Tibial artery (tissue), 4 donors: ENCODE measurements around the gene DOCK1.
A peak's percentile ranks its signal among the peaks of the same experiment; 100 is the strongest.

Experiments
- DNase-seq, 2 donors: peaks; one replicate each; pipeline ENCODE4 v3.0.0-alpha.2; 2019
- H3K27ac ChIP-seq, 2 donors: fragments of 200-600 bp; sonication (generic) in 1 of 2; 1 replicate in 1 of 2; 2 replicates in 1 of 2; pipeline ENCODE4 v1.5.1; 2018 to 2019; ENCODE audit warnings: mild to moderate bottlenecking in 1 of 2
- H3K27me3 ChIP-seq, 2 donors: fragments of 200-600 bp; sonication (generic) in 1 of 2; one replicate each; pipeline versions ENCODE4 v1.5.1 to v1.6.0; 2016 to 2019
- H3K36me3 ChIP-seq, 3 donors: fragments of 200-600 bp; sonication (generic) in 2 of 3; one replicate each; pipeline ENCODE4 v1.5.1; 2016 to 2019; ENCODE audit warnings: mild to moderate bottlenecking in 2 of 3
- H3K4me1 ChIP-seq, 4 donors: fragments of 200-600 bp; sonication (generic) in 2 of 4; 1 replicate in 3 of 4; 2 replicates in 1 of 4; pipeline ENCODE4 v1.5.1; 2016 to 2019
- H3K4me3 ChIP-seq, 2 donors: fragments of 200-600 bp; sonication (generic) in 1 of 2; 1 replicate in 1 of 2; 2 replicates in 1 of 2; pipeline ENCODE4 v1.5.1; 2018 to 2019; ENCODE audit warnings: mild to moderate bottlenecking in 2 of 2
- H3K9me3 ChIP-seq, 3 donors: fragments of 200-600 bp; sonication (generic) in 1 of 3; one replicate each; pipeline ENCODE4 v1.5.1; 2016 to 2019
- intact Hi-C: fragments of 100-400 bp; cut with DNase I; formaldehyde crosslinking; loops from one replicate; pipeline ENCODE4 v1.15.0; 2023; ENCODE audit warnings: low total_unique reads
- TF ChIP-seq, protein P1 (sequence below), 2 experiments: fragments of 200-600 bp in 1 of 2; fragments of 450-650 bp in 1 of 2; IDR thresholded peaks; one replicate each; pipeline ENCODE4 v1.5.1; 2017 to 2019; ENCODE audit warnings: antibody characterized with exemption in 2 of 2, mild to moderate bottlenecking in 1 of 2, moderate library complexity in 1 of 2

The DOCK1 gene

DNA sequence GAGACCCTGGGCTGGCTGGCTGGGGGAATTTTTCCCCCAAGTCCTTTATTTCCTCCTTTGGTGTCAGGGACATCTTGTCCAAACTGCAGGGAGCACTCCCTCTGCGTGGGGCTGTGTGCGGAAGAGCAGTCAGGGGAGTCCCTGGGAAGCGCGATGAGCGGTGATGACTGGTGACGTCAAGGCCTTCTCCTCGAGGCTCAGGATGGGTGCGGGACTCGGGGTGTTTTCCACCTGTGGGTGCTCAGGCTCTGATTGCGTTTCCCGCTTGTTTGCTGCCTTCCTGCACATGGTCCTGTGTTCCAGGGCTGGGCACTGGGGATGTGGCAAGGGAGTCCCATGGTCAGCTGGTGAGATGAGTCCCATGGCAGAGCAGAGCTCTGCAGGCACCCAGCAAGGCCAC lies 101.2 kb downstream of the DOCK1 start:
- Histone ChIP-seq H3K4me1 (no peaks in the 10 kb centered on the region), H3K4me3 (no peak overlapping the region), H3K27me3 (no peaks in the 10 kb centered on the region), H3K27ac (no peak overlapping the region), H3K9me3 (no peaks in the 10 kb centered on the region), H3K36me3 (peaks cover 21 to 68% (median 53%) of the 10 kb centered on the region in 3 donors)
- intact Hi-C loops, result no loop called here
- TF ChIP-seq, protein P1, sequence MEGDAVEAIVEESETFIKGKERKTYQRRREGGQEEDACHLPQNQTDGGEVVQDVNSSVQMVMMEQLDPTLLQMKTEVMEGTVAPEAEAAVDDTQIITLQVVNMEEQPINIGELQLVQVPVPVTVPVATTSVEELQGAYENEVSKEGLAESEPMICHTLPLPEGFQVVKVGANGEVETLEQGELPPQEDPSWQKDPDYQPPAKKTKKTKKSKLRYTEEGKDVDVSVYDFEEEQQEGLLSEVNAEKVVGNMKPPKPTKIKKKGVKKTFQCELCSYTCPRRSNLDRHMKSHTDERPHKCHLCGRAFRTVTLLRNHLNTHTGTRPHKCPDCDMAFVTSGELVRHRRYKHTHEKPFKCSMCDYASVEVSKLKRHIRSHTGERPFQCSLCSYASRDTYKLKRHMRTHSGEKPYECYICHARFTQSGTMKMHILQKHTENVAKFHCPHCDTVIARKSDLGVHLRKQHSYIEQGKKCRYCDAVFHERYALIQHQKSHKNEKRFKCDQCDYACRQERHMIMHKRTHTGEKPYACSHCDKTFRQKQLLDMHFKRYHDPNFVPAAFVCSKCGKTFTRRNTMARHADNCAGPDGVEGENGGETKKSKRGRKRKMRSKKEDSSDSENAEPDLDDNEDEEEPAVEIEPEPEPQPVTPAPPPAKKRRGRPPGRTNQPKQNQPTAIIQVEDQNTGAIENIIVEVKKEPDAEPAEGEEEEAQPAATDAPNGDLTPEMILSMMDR (IDR thresholded peaks at IDR 0.05), result no peak
- DNase-seq, result no peak

DNA sequence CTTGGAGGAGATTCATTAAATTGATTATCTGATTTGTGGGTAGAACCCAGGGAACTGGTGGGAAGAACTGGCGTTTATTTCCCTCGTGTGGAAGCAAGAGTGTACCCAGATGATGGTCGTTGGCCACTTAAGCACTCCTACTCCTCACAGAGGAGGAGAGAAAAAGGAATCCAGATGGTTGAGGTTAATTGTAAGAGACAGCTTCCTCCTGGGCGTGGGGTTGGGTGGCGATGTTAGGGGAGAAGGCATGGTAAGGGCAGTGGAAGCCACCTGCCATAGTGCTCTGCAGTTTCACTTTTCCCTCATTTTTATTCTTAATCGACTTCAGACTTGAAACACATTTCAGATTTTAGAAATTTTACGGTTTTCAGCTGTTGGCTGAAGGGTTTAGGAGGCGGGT lies 104.1 kb downstream of the DOCK1 start:
- TF ChIP-seq, protein P1 (IDR thresholded peaks at IDR 0.05), result no peak
- no peaks in the 10 kb centered on the region for H3K9me3 ChIP-seq
- DNase-seq, result no peak
- no peak overlapping the region for H3K27ac ChIP-seq
- H3K4me1 ChIP-seq, result peaks cover 0 to 19% (median 7%) of the 10 kb centered on the region in 4 donors
- H3K4me3 ChIP-seq, result no peak overlapping the region
- peaks cover 21 to 54% (median 52%) of the 10 kb centered on the region in 3 donors for H3K36me3 ChIP-seq
- H3K27me3 ChIP-seq, result no peaks in the 10 kb centered on the region
- intact Hi-C loops, result no loop called here

DNA sequence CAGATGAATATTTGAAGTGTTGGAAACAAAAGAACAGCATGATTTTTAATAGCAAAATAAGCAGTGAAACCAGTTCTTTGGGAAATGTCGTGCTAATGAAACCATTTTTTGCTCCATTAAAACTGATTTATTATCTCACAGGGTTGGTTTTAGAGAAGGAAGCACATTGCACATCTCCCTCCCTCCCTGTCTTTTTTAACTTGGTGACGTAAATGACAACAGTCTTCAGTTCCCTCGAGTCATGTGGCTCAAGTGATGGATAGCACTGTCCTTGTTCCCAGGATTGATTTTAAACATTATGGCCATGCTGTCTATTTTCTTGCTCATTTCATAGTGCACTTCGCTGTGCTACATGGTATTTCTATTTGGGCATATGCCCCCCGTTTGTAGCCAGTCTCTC lies 105.9 kb downstream of the DOCK1 start:
- DNase-seq, result no peak
- no peaks in the 10 kb centered on the region for H3K27me3 ChIP-seq
- H3K36me3 ChIP-seq, result peaks cover 17 to 51% (median 49%) of the 10 kb centered on the region in 3 donors

DNA sequence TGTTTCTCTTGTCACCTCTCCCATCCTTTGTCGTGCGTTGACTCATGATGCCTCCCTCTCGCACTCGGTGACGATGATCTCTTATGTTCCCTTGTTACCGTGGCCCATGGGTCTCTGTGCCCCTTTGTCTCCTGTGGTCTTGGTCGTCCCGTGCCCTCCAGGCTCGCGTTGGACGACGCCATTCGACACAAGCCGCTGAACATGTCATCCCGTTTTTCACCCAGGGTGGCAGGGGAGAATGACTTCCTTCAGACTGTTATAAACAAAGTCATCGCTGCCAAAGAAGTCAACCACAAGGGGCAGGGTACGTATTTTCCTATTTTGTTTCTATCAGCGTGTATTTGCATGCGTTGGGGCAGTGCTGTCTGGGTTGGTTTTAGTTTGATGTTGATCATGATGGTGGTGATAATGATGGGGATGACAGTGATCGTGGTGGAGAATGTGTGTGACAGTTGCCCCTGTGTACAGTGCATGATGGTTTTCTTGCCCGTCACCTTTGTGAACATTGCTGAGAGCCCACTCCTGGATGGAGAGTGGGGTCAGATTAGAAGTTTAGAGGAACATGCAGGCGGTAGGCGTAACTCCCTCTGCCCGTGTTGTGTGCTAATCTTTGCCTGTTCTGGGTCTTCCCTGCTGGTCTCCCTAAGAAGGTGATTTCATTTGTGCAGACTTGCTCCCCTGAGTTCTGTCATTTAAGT lies 107.0 kb downstream of the DOCK1 start:
- TF ChIP-seq, protein P1 (IDR thresholded peaks at IDR 0.05), result no peak
- DNase-seq, result no peak
- Histone ChIP-seq H3K36me3 (peaks cover 11 to 44% (median 39%) of the 10 kb centered on the region in 3 donors), H3K9me3 (no peaks in the 10 kb centered on the region), H3K4me3 (no peak overlapping the region), H3K4me1 (peaks cover 0 to 19% (median 7%) of the 10 kb centered on the region in 4 donors), H3K27ac (no peak overlapping the region), H3K27me3 (no peaks in the 10 kb centered on the region)
- intact Hi-C loops, result no loop called here

More for the DNA sequence above, 105.9 kb downstream of the DOCK1 start:
- peaks cover 0 to 19% (median 7%) of the 10 kb centered on the region in 4 donors for H3K4me1 ChIP-seq
- no peaks in the 10 kb centered on the region for H3K9me3 ChIP-seq
- no peak overlapping the region for H3K27ac ChIP-seq
- H3K4me3 ChIP-seq, result no peak overlapping the region
- TF ChIP-seq, protein P1 (IDR thresholded peaks at IDR 0.05), result no peak
- intact Hi-C loops, result no loop called here

DNA sequence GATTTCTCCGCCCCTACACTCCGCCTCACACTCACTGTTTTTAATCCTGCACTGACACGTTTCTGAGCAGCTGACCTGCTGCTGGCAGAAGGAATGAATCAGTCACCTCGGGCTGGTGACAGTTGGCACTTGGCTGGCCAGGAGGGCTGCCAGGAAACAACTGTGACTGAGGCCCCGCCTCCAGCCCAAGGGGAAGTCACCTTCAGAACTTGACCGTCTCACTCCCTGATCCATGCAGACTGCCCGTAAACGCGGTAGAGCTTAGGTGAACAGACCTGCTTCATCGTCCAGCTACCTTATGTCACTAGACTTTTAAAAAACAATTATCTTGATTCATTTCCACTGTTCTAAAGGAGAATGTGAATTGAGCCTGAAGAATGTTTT lies 107.5 kb downstream of the DOCK1 start:
- H3K27ac ChIP-seq, result no peak overlapping the region
- intact Hi-C loops, result no loop called here
- no peak overlapping the region for H3K4me3 ChIP-seq
- H3K36me3 ChIP-seq, result peaks cover 11 to 44% (median 41%) of the 10 kb centered on the region in 3 donors
- H3K4me1 ChIP-seq, result peaks cover 0 to 19% (median 7%) of the 10 kb centered on the region in 4 donors
- TF ChIP-seq, protein P1 (IDR thresholded peaks at IDR 0.05), result no peak
- no peaks in the 10 kb centered on the region for H3K9me3 ChIP-seq
- no peaks in the 10 kb centered on the region for H3K27me3 ChIP-seq
- peak in 1 of 2 donors; percentile 36 for DNase-seq
